GF-D8 (cell line): ENCODE measurements around the gene KCNN3.
"Not testable (repeated sequence)": the region's sequence is repeated elsewhere in the genome, so short reads cannot be mapped to it uniquely, and the experiment has no call there.

Experiments
- DNase-seq: peaks from one replicate; lab custom pipeline; 2025; lab: John Stamatoyannopoulos, UW

Gene KCNN3

GRCh38 chr1:154698320-154699096 is 171.6 kb downstream of the KCNN3 start:
- no peak for DNase-seq

- no peak for DNase-seq
These were observed 172.4 kb downstream of the KCNN3 start for GRCh38 chr1:154697710-154698109.

GRCh38 chr1:154696456-154696855 is 173.6 kb downstream of the KCNN3 start:
- no peak for DNase-seq

GRCh38 chr1:154695985-154696384 is 174.1 kb downstream of the KCNN3 start:
- DNase-seq, result no peak

GRCh38 chr1:154694995-154695394 is 175.1 kb downstream of the KCNN3 start:
- no peak for DNase-seq

- DNase-seq, result no peak
These were observed 181.0 kb downstream of the KCNN3 start for GRCh38 chr1:154689083-154689482.

- DNase-seq, result no peak
These were observed 183.6 kb downstream of the KCNN3 start for GRCh38 chr1:154686507-154686906.

- no peak for DNase-seq
These were observed 186.3 kb downstream of the KCNN3 start for GRCh38 chr1:154683820-154684219.

- DNase-seq, result no peak
These were observed 187.8 kb downstream of the KCNN3 start for GRCh38 chr1:154682254-154682653.

GRCh38 chr1:154677844-154678243 is 192.2 kb downstream of the KCNN3 start:
- DNase-seq, result not testable (repeated sequence)

- not testable (repeated sequence) for DNase-seq
These were observed 193.2 kb downstream of the KCNN3 start for GRCh38 chr1:154676847-154677246.

- DNase-seq, result not testable (repeated sequence)
These were observed 195.6 kb downstream of the KCNN3 start for GRCh38 chr1:154674456-154674855.

- peak; percentile 12 for DNase-seq
These were observed 197.8 kb downstream of the KCNN3 start for GRCh38 chr1:154672245-154672644.

- DNase-seq, result peak; percentile 17
These were observed 198.7 kb downstream of the KCNN3 start for GRCh38 chr1:154671412-154671811.

GRCh38 chr1:154670310-154671270 is 199.5 kb downstream of the KCNN3 start:
- DNase-seq, result not testable (repeated sequence)

GRCh38 chr1:154669464-154670282 is 200.4 kb downstream of the KCNN3 start:
- DNase-seq, result peak; percentile 33

GRCh38 chr1:154666051-154666790 is 203.9 kb downstream of the KCNN3 start:
- no peak for DNase-seq

- DNase-seq, result no peak
These were observed 205.6 kb downstream of the KCNN3 start for GRCh38 chr1:154664331-154665002.

GRCh38 chr1:154663471-154664060 is 206.5 kb downstream of the KCNN3 start:
- DNase-seq, result no peak

- no peak for DNase-seq
These were observed 209.0 kb downstream of the KCNN3 start for GRCh38 chr1:154661110-154661509.
